Measurements from ENCODE around the gene GPR18. TPM values are rescaled to one million over a fixed set of nuclear protein-coding genes. Genes with fewer than 3 reads are reported as not detected.

Gene GPR18
- total and polyA plus RNA-seq, 2 of the 4 experiments (the other 2 are of a cell fraction), result not detected

- H4K5ac ChIP-seq (ENCODE audit: low read depth, low read length), result no peak overlapping the region
- no peak overlapping the region for H3K9ac ChIP-seq (ENCODE audit: low read depth, low read length)
- H2AK9ac ChIP-seq (replicated peaks; ENCODE audit: low read depth, low read length, poor library complexity), result no peak overlapping the region
- H3K9me3 ChIP-seq (ENCODE audit: control insufficient read depth, insufficient read depth, low read length), result no peaks in the 10 kb centered on the region
- H3K4me1 ChIP-seq (ENCODE audit: control insufficient read depth, insufficient read depth, low read length), result peaks cover 2% of the 10 kb centered on the region; the same call in 1 of the 2 replicates
- no peak overlapping the region for H2BK15ac ChIP-seq (ENCODE audit: low read depth, low read length)
- no peak overlapping the region for H2AFZ ChIP-seq (replicated peaks; ENCODE audit: low read length, poor library complexity)
- H3K56ac ChIP-seq (ENCODE audit: extremely low read depth, insufficient read depth, low read length), result no peak overlapping the region
- no peak overlapping the region for H2BK20ac ChIP-seq (ENCODE audit: low read depth, low read length)
- ChIA-PET POLR2A (ENCODE audit: unreplicated experiment) (interaction anchor here (1.3 kb wide), 1 partner anchor 9 kb away, joined by 6 read pairs; the partner anchor contains the start of gene UBAC2), CTCF (interaction anchor here (0.7 kb wide), 1 partner anchor 1625 kb away, joined by 3 read pairs; no protein-coding TSS in a partner anchor)
- H3K4ac ChIP-seq (ENCODE audit: low read depth, low read length), result no peak overlapping the region
- H3K23ac ChIP-seq (ENCODE audit: low read depth, low read length), result no peak overlapping the region
- no peak overlapping the region for H2AK5ac ChIP-seq (ENCODE audit: low read depth, low read length)
- H4K8ac ChIP-seq (ENCODE audit: low read depth in 2 of 2, low read length in 2 of 2), result no peak overlapping the region
- DNase-seq (no peak), ATAC-seq (ENCODE audit: low read depth) (no peak)
- no TSS peak for BruUV-seq (replicated peaks)
- H3K9me1 ChIP-seq (ENCODE audit: insufficient read depth, low read length), result peaks cover 6% of the 10 kb centered on the region
- H3K4me3 ChIP-seq (ENCODE audit: insufficient read depth, low read depth, low read length), result no peak overlapping the region
- no peak overlapping the region for H4K91ac ChIP-seq (ENCODE audit: insufficient read depth, low read depth, low read length)
- WGBS, 2 experiments (ENCODE audit: extremely low coverage in 2 of 2, insufficient read length in 1 of 2), result 93% methylated on average over 3 of the region's 8 CpGs; no CpG with 5 or more reads in 1 of the 2 experiments
- no peak overlapping the region for H3K4me2 ChIP-seq (ENCODE audit: low read depth, low read length)
- H3K79me1 ChIP-seq (ENCODE audit: low read depth in 1 of 2, low read length in 2 of 2), result peaks cover 28 to 63% of the 10 kb centered on the region in 2 experiments
- in situ Hi-C loops (cut with MboI; ENCODE audit: low sequenced_read_pairs), result no loop called here
- no peak overlapping the region for H3K14ac ChIP-seq (replicated peaks; ENCODE audit: low read depth, low read length)
- intact Hi-C loops (cut with micrococcal nuclease), result no loop called here
- H3K18ac ChIP-seq (ENCODE audit: low read depth, low read length), result no peak overlapping the region
- no peak overlapping the region for H2BK120ac ChIP-seq (ENCODE audit: low read depth, low read length)
- dilution Hi-C loops (cut with HindIII; ENCODE audit: low sequenced_read_pairs, unreplicated experiment), result no loop called here
- no peak overlapping the region for H2BK5ac ChIP-seq (ENCODE audit: low read depth, low read length, poor library complexity, severe bottlenecking)
- TF ChIP-seq RFX5 (IDR thresholded peaks at IDR 0.05; ENCODE audit: low read depth, low read length), result no peak
- TF ChIP-seq MXI1 (IDR thresholded peaks at IDR 0.05; ENCODE audit: borderline replicate concordance, low read depth, low read length), result no peak
- no peak for TF ChIP-seq RAD21 (IDR thresholded peaks at IDR 0.05; ENCODE audit: low read length)
- TF ChIP-seq, protein P1, sequence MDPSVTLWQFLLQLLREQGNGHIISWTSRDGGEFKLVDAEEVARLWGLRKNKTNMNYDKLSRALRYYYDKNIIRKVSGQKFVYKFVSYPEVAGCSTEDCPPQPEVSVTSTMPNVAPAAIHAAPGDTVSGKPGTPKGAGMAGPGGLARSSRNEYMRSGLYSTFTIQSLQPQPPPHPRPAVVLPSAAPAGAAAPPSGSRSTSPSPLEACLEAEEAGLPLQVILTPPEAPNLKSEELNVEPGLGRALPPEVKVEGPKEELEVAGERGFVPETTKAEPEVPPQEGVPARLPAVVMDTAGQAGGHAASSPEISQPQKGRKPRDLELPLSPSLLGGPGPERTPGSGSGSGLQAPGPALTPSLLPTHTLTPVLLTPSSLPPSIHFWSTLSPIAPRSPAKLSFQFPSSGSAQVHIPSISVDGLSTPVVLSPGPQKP (IDR thresholded peaks at IDR 0.05; ENCODE audit: borderline replicate concordance, low read depth, low read length), result no peak
- TF ChIP-seq BHLHE40 (IDR thresholded peaks at IDR 0.05; ENCODE audit: low read depth, low read length), result no peak
- no peak overlapping the region for H3K27ac ChIP-seq (ENCODE audit: insufficient read depth, low read length)
- no peaks in the 10 kb centered on the region for H3K27me3 ChIP-seq (ENCODE audit: control insufficient read depth, insufficient read depth, low read length)
- peaks cover 54% of the 10 kb centered on the region for H4K20me1 ChIP-seq (ENCODE audit: insufficient read depth, low read length)
- peaks cover 3% of the 10 kb centered on the region; the same call in 1 of the 2 replicates for H3K36me3 ChIP-seq (ENCODE audit: control insufficient read depth, insufficient read depth, low read length)
Observed at GRCh38 chr13:99208845-99209527, 49.2 kb downstream of the GPR18 start.

Data from IMR-90 (cell line).